Measurements from ENCODE around the gene ESRRB.

The ESRRB gene

DNA sequence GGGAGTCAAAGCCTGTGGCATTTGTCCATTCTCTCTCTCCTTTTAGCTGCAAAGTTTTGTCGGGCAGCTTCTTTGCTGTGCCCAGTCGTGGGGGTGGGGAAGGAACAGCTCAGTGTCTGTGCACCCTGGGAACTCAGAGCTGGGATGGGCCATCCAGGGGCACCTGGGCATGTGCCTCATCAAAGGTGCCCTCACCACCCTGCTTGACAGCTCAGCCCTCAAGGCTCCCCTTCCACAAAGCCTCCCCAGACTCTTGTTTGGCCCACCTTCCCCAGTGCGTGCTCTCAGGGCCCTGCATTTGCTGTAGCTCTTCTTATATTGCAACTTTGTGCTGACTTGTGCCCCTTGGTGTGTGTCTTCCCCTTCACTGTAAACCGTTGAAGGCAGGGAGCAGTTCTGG, 112.6 kb downstream of the ESRRB start:
- no peaks in the 10 kb centered on the region for H3K79me2 ChIP-seq (ENCODE audit: insufficient read depth, low read length)
- H3K27ac ChIP-seq (ENCODE audit: low read depth, low read length, poor library complexity, severe bottlenecking): no peak overlapping the region

DNA sequence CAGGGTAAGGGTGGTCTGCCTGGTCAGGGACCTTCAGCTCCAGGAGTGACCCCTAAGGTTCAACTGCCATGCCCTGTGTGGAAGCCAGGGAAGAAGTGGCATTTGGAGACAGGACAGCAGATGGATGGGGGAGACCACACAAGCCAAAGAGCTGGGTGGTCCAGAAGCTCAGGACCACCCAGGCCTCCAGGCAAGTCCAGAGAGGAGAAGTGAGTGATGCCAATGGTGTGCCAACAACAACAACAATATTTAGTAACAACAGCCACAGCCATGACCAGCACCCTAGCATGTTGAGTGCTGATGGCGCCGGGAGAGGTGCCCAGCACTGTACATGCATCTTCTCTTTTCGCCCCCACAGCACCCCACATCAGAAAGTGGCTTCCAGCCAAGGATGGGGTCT, 113.7 kb downstream of the ESRRB start:
- TF ChIP-seq, protein P1, sequence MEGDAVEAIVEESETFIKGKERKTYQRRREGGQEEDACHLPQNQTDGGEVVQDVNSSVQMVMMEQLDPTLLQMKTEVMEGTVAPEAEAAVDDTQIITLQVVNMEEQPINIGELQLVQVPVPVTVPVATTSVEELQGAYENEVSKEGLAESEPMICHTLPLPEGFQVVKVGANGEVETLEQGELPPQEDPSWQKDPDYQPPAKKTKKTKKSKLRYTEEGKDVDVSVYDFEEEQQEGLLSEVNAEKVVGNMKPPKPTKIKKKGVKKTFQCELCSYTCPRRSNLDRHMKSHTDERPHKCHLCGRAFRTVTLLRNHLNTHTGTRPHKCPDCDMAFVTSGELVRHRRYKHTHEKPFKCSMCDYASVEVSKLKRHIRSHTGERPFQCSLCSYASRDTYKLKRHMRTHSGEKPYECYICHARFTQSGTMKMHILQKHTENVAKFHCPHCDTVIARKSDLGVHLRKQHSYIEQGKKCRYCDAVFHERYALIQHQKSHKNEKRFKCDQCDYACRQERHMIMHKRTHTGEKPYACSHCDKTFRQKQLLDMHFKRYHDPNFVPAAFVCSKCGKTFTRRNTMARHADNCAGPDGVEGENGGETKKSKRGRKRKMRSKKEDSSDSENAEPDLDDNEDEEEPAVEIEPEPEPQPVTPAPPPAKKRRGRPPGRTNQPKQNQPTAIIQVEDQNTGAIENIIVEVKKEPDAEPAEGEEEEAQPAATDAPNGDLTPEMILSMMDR (IDR thresholded peaks at IDR 0.05; ENCODE audit: low read length): no peak
- no peak for TF ChIP-seq EZH2 (IDR thresholded peaks at IDR 0.05; ENCODE audit: borderline replicate concordance, low read length)
- Histone ChIP-seq H4K20me1 (ENCODE audit: insufficient read depth, low read length) (no peaks in the 10 kb centered on the region), H3F3A (ENCODE audit: insufficient read depth, low read length) (no peaks in the 10 kb centered on the region), H3K9me2 (ENCODE audit: low read depth, low read length) (no peaks in the 10 kb centered on the region), H3K9me3 (ENCODE audit: low read length) (no peaks in the 10 kb centered on the region), H3K36me3 (ENCODE audit: insufficient read depth, low read length) (no peaks in the 10 kb centered on the region), H3K79me2 (ENCODE audit: insufficient read depth, low read length) (no peaks in the 10 kb centered on the region), H3K27ac (ENCODE audit: low read depth, low read length, poor library complexity, severe bottlenecking) (no peak overlapping the region), H2AFZ (ENCODE audit: low read length) (no peak overlapping the region), H3K4me1 (ENCODE audit: insufficient read depth, low read length, severe bottlenecking) (no peaks in the 10 kb centered on the region), H3K4me2 (ENCODE audit: low read length) (no peak overlapping the region), H3K27me3 (ENCODE audit: insufficient read depth, low read length) (no peaks in the 10 kb centered on the region), H3K4me3 (ENCODE audit: low read depth, low read length, poor library complexity, severe bottlenecking) (no peak overlapping the region), H3K9ac (ENCODE audit: low read length) (no peak overlapping the region)

More for the DNA sequence above, 112.6 kb downstream of the ESRRB start:
- no peaks in the 10 kb centered on the region for H3K27me3 ChIP-seq (ENCODE audit: insufficient read depth, low read length)
- H3K9me3 ChIP-seq (ENCODE audit: low read length): no peaks in the 10 kb centered on the region
- no peak for TF ChIP-seq EZH2 (IDR thresholded peaks at IDR 0.05; ENCODE audit: borderline replicate concordance, low read length)
- TF ChIP-seq, protein P1 (IDR thresholded peaks at IDR 0.05; ENCODE audit: low read length): no peak
- H2AFZ ChIP-seq (ENCODE audit: low read length): no peak overlapping the region
- H3K4me1 ChIP-seq (ENCODE audit: insufficient read depth, low read length, severe bottlenecking): no peaks in the 10 kb centered on the region
- H3K4me2 ChIP-seq (ENCODE audit: low read length): no peak overlapping the region
- no peak overlapping the region for H3K9ac ChIP-seq (ENCODE audit: low read length)
- H4K20me1 ChIP-seq (ENCODE audit: insufficient read depth, low read length): no peaks in the 10 kb centered on the region
- no peaks in the 10 kb centered on the region for H3K9me2 ChIP-seq (ENCODE audit: low read depth, low read length)
- no peak overlapping the region for H3K4me3 ChIP-seq (ENCODE audit: low read depth, low read length, poor library complexity, severe bottlenecking)
- H3F3A ChIP-seq (ENCODE audit: insufficient read depth, low read length): no peaks in the 10 kb centered on the region
- H3K36me3 ChIP-seq (ENCODE audit: insufficient read depth, low read length): no peaks in the 10 kb centered on the region

DNA sequence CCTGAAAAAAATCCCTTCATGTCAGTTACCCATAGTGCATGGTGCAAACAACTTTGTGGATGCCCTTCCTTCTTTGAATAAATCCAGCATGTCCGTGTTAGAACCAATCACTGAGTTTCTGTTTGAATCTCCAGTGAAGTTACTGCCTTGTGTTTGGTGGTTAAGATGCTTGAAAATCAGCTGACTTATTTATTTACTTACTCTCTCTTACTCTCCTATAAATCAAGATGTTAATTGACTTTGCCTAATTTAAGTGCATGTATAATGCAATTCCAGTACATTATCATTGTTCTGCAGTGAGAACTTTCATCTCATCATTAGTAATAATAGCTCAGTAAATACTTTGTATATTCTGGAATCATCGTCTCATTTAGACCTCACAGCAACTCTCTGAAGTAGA, 114.2 kb downstream of the ESRRB start:
- H3K9me3 ChIP-seq (ENCODE audit: low read length): no peaks in the 10 kb centered on the region
- TF ChIP-seq, protein P1 (IDR thresholded peaks at IDR 0.05; ENCODE audit: low read length): no peak
- no peak for TF ChIP-seq EZH2 (IDR thresholded peaks at IDR 0.05; ENCODE audit: borderline replicate concordance, low read length)
- H3K4me3 ChIP-seq (ENCODE audit: low read depth, low read length, poor library complexity, severe bottlenecking): no peak overlapping the region
- H4K20me1 ChIP-seq (ENCODE audit: insufficient read depth, low read length): no peaks in the 10 kb centered on the region
- H3K9ac ChIP-seq (ENCODE audit: low read length): no peak overlapping the region
- H3K36me3 ChIP-seq (ENCODE audit: insufficient read depth, low read length): no peaks in the 10 kb centered on the region
- no peaks in the 10 kb centered on the region for H3K4me1 ChIP-seq (ENCODE audit: insufficient read depth, low read length, severe bottlenecking)
- H2AFZ ChIP-seq (ENCODE audit: low read length): no peak overlapping the region
- H3F3A ChIP-seq (ENCODE audit: insufficient read depth, low read length): no peaks in the 10 kb centered on the region
- H3K9me2 ChIP-seq (ENCODE audit: low read depth, low read length): no peaks in the 10 kb centered on the region
- H3K27ac ChIP-seq (ENCODE audit: low read depth, low read length, poor library complexity, severe bottlenecking): no peak overlapping the region
- no peak overlapping the region for H3K4me2 ChIP-seq (ENCODE audit: low read length)
- H3K79me2 ChIP-seq (ENCODE audit: insufficient read depth, low read length): no peaks in the 10 kb centered on the region
- no peaks in the 10 kb centered on the region for H3K27me3 ChIP-seq (ENCODE audit: insufficient read depth, low read length)

Data from OCI-LY1 (cell line).